ENCODE results near the gene GYS1.
"Not testable (repeated sequence)": the region's sequence is repeated elsewhere in the genome, so short reads cannot be mapped to it uniquely, and the experiment has no call there.

GYS1 gene

DNA sequence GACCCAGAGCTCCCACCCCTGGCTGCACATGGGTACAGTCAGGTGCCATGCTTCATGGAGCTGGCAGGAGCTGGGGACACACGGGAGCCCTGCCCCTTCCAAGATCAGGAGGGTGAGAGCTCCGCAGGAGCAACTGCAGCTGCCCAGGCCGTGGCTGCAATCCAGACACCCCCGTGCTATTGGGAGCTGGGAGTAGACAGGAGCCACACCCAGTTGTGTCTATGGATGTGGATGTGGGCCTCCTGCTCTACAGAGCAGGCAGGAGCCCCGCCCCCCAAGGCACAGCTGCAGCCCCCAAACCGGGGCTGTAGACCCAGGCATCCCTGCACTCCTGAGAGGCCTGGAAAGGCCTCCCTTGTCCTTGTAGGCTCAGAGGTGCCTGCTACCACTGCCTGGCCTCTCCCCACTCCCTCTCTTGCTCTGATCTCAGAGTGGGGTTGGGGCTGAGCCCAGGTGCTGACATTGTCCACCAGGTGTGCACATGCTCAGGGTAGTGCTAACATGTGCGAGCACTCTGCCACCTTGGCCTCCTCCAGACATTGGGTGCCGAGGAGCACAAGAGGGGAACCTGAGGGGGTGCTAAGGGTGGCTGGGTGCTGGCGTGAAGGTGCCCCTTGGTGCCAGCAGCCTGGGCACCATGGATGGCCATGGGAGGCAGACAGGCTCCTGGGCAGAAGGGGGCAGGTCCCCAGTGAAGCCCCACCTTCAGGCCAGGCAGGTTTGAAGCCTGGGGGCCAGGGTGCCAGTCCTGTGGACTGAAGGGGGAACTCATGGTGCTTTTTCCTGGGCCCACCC lies 46.4 kb downstream of the GYS1 start:
- in situ Hi-C loops (cut with MboI; ENCODE audit: low sequenced_read_pairs) = no loop called here

DNA sequence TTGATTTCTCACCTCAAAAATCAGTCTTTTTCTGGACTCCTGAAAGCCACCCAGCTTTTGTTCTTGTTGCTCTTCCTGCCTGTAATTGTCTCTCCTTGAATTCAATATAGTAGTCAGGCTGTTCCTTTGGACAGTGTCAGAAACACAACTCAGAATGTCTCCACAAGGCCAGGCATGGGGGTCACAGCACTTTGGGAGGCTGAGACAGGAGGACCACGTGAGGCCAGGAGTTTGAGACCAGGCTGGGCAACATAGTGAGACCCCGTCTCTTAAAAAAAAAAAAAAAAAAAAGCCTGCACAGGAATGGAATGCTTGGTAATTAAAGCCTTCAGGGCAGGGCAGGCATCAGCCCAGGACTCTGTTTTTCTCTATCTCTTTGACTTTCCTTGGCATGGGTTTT lies 47.3 kb downstream of the GYS1 start:
- in situ Hi-C loops (cut with MboI; ENCODE audit: low sequenced_read_pairs) = no loop called here

DNA sequence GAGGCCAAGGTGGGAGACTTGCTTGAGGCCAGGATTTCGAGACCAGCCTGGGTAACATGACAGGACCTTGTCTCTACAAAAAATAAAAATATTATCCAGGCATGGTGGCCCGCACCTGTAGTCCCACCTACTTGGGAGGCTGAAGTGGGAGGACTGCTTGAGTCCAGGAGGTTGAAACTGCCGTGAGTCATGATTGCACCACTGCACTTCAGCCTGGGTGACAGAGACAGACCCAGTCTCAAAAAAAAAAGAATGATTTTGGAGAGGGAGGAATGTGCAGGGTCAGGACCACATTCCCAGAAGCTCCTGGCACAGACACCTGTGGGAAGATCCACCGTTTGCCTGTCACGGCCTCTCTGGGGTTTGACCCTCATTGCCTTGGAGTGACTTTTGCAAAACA lies 47.7 kb downstream of the GYS1 start:
- in situ Hi-C loops (cut with MboI; ENCODE audit: low sequenced_read_pairs) = no loop called here

DNA sequence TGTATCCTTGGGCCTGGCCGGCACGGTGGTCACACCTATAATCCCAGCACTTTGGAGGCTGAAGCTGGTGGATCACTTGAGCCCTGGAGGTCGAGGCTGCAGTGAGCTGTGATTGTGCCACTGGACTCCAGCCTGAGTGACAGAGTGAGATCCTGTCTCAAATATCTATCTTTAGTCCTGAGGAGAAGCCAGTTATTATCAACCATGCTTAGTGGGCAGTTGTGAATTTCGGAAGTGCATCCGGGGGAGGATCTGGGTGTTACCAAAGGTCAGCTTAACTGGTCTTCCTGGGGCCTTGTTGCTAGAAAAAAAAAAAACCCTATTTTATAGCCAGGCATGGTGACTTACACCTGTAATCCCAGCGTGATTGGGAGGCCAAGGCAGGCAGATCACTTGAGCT lies 50.0 kb downstream of the GYS1 start:
- in situ Hi-C loops (cut with MboI; ENCODE audit: low sequenced_read_pairs) = no loop called here

DNA sequence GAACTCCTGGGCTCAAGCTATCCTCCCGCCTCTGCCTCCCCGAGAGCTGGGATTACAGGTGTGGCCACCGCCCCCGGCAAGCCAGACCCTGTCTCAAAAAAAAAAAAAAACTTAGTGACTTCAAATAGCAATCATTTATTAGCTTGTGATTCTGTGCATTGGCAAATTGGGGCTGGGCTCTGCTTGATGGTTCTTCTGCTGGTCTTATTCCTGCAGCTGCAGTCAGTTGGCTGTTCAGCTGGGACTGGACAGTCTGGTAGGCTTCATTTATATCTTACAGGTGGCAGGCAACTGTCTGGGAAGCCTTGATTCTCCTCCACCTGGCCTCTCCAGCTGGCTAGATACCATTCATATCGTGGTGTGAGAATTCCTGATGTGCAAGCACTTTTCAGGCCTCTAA lies 52.2 kb downstream of the GYS1 start:
- in situ Hi-C loops (cut with MboI; ENCODE audit: low sequenced_read_pairs) = no loop called here

DNA sequence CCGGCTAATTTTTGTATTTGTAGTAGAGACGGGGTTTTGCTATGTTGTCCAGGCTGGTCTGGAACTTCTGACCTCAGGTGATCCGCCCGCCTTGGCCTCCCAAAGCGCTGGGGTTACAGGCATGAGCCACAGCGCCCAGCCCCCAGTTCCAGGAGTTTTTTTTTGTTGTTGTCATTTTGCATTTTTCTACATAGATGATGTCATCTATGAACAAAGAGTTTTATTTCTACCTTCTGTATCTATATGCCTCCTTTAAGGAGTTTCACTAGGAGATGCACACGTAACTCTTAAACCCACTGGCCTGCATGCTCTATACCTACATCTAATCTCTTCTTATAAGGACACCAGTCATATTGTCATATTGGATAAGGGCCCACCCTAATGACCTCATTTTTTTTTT lies 54.9 kb downstream of the GYS1 start:
- in situ Hi-C loops (cut with MboI; ENCODE audit: low sequenced_read_pairs) = no loop called here

DNA sequence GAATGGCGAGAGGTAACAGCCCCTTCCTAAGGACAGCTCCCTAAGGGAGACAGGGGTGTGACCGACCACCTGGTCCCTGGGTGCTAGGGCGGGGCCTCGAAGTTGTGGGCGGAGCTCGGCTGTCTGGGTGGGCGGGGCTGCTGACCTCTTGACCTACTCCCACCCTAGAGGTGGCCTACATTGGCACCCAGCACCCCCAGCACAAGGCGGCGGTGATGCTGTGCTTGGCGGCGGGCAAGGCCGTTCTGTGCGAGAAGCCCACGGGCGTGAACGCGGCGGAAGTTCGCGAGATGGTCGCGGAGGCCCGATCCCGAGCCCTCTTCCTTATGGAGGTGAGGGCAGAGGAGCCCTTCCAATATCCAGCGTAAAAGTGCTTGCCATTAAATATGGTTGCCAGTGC lies 57.2 kb downstream of the GYS1 start:
- in situ Hi-C loops (cut with MboI; ENCODE audit: low sequenced_read_pairs) = no loop called here

DNA sequence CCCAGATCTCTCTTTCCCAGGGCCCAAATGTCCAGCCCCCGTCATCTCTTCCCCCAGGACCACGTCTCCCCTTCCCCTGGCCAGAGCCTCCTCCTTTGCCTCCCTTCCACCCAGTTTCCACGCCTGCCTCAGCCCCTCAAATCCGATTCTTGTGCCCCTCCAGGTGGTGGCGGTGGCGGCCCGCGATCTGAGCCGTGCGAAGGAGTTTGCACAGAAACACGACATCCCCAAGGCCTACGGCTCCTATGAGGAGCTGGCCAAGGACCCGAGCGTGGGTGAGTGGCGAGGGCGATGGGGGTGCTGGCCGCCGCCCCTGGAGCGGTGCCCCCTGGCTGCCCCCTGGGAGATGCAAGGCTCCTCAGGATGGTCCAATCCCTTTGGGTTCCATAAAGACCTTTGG lies 58.3 kb downstream of the GYS1 start:
- in situ Hi-C loops (cut with MboI; ENCODE audit: low sequenced_read_pairs) = no loop called here

DNA sequence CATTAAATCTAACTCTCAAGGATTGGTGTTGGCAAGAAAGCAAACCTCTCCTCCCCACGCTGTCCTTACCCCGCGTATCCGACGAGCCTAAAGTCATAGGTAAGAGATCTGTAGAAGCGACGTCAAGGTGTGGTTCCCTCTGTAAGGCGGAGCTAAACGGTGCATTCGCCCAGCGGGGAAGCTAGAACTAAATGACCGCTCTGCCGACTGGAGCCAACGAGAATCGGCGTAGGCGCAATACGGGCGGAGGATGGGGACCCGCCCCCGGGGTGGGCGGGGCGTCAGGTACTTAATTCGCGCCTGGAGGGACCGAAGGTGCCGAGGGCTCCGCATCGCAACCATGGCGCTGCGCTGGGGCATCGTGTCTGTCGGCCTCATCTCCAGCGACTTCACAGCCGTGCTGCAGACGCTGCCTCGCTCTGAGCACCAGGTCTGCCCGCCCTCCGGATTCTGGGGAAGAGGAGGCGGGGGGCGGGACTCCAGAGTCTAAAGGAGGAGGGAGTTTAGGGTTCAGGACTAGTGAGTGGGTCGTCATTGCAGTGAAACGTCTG lies 59.7 kb downstream of the GYS1 start, which contains the start of gene DHDH:
DHDH (plus strand) TSS at position 318 of the 551 bp plus-strand sequence; CDS start at position 341, 23 bp downstream.
- in situ Hi-C loops (cut with MboI; ENCODE audit: low sequenced_read_pairs) = no loop called here

DNA sequence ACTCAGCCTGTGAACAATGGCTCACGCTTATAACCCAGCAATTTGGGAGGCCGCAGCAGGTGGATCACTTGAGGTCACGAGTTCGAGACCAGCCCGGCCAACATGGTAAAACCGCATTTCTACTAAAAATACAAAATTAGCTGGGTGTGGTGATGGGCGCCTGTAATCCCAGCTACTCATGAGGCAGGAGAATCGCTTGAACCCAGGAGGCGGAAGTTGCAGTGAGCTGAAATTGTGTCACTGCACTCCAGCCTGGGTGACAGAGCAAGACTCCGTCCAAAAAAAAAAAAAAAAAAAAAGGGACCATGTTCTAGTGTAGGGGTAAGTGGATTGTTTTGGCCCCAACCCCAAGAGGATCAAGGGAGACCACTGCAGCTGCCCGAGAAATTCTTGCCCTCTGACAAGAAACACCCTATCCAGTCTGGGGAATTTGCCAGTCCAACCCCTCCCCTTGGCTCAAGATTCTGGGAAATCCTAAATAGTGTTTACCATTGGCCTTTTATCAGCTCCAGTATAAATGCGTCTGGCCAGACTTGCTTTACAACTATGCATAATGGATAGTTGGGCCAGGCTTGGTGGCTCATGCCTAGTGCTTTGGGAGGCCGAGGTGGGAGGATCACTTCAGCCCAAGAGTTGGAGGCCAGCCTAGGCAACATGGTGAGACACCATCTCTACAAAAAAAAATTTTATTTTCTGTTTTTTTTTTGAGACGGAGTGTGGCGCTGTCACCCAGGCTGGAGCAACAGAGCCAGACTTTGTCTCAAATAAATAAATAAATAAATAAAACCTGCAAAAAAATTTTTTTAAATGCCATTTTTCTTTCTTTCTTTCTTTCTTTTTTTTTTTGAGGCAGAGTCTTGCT lies 64.7 kb downstream of the GYS1 start:
- in situ Hi-C loops (cut with MboI; ENCODE audit: low sequenced_read_pairs) = no loop called here

DNA sequence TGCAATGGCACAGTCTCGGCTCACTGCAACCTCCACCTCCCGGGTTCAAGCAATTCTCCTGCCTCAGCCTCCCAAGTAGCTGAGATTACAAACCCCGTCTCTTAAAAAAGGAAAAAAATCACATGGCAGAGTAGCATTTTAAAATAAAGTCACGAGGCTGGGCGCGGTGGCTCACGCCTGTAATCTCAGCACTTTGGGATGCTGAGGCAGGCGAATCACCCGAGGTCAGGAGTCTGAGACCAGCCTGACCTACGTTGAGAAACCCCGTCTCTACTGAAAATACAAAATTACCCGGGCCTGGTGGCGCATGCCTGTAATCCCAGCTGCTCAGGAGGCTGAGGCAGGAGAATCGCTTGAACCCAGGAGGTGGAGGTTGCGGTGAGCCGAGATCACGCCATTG lies 65.4 kb downstream of the GYS1 start:
- in situ Hi-C loops (cut with MboI; ENCODE audit: low sequenced_read_pairs) = not testable (repeated sequence)

DNA sequence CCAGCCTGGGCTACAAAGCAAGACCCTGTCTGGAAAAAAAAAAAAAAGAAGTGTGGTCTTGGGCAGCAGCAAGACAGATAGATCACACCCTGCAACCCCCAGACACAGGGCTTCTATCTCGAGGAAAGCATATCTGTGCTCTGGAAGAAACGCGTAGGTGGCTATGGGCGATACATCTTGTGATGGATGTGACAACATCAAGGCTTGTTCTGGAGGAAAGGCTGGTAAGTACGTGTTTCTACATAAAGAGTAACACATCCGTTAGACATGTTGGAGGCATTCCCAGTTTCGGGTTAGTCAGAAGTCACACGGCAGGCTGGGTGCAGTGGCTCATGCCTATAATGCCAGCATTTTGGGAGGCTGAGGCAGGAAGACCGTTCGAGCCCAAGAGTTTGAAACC lies 66.2 kb downstream of the GYS1 start:
- in situ Hi-C loops (cut with MboI; ENCODE audit: low sequenced_read_pairs) = no loop called here

DNA sequence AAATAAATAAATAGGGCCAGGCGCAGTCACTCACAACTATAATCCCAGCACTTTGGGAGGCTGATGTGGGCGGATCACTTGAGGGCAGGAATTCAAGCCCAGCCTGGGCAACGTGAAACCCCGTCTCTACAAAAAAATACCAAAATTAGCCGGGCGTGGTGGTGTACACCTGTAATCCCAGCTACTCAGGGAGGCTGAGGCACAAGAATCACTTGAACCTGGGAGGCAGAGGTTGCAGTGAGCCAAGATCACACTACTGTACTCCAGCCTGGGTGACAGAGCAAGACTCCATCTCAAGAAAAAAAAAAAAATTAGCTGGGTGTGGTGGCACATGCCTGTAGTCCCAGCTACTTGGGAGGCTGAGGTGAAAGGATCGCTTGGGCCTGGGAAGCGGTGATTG lies 67.2 kb downstream of the GYS1 start:
- in situ Hi-C loops (cut with MboI; ENCODE audit: low sequenced_read_pairs) = not testable (repeated sequence)

DNA sequence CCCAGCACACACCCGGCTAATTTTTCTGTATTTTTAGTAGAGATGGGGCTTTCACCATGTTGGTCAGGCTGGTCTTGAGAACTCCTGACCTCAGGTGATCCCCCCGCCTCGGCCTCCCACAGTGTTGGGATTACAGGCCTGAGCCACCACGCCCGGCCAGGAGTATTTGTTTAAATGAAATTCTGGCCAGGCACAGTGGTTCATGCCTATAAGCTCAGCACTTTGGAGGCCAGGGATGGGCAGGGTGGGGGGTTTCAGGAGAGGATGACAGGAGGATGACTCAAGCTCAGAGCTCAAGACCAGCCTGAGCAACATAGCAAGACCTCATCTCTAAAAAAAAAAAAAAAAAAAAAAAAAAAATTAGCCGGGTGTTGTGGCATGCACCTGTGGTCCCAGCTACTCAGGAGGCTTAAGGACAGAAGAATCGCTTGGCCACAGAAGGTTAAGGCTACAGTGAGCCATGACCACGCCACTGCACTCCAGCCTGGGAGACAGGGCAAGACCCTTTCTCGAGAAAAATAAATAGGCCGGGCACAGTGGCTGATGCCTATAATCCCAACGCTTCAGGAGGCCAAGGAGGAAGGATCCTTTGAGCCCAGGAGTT lies 67.8 kb downstream of the GYS1 start:
- in situ Hi-C loops (cut with MboI; ENCODE audit: low sequenced_read_pairs) = no loop called here

DNA sequence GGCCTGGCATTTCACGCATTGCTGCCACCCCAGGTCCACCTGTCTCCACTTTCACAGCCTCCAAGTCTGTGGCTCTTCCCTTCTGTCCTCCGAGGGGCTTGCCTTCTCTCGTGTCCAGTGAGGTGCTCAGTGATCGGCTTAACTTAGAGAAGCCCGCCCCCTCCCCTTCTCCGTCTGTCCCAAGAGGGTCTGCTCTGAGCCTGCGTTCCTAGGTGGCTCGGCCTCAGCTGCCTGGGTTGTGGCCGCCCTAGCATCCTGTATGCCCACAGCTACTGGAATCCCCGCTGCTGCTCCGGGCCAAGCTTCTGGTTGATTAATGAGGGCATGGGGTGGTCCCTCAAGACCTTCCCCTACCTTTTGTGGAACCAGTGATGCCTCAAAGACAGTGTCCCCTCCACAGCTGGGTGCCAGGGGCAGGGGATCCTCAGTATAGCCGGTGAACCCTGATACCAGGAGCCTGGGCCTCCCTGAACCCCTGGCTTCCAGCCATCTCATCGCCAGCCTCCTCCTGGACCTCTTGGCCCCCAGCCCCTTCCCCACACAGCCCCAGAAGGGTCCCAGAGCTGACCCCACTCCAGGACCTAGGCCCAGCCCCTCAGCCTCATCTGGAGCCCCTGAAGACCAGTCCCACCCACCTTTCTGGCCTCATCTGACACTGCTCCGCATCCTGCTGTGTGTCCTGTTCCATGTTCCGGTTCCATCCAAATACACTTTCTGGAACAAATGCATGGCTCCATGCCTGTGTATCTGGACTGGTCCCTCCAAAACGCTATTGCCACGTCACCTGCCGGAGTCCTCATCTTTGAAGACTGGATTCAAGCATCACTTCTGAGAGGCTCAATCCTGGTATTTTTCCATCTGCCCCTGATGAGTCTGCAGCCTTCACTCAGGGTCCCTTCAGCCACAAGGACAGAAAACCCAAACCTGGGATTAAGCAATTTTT lies 70.3 kb downstream of the GYS1 start:
- in situ Hi-C loops (cut with MboI; ENCODE audit: low sequenced_read_pairs) = no loop called here

DNA sequence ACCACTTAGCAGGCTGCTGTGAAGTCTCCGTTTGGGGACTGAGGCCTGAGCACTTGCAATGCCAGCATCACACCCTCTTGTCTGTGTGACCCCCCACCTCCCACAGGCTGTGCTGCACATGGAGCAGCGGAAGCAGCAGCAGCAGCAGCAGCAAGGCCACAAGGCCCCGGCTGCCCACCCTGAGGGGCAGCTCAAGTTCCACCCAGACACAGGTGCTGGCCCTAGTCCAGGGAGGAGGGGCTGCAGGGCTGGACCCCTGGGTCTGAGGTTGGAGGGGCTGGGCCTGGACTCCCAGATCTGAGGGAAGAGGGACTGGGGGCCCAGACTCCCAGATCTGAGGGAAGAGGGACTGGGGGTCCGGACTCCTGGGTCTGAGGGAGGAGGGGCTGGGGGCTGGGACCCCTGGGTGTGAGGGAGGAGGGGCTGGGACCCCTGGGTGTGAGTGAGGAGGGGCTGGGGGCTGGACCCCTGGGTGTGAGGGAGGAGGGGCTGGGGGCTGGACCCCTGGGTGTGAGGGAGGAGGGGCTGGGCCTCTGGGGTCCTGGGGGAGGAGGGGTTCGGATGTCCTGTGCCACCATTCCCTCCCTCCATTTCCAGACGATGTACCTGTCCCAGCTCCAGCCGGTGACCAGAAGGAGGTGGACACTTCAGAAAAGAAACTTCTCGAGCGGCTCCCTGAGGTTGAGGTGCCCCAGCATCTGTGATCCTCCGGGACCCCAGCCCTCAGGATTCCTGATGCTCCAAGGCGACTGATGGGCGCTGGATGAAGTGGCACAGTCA lies 71.2 kb downstream of the GYS1 start:
- in situ Hi-C loops (cut with MboI; ENCODE audit: low sequenced_read_pairs) = no loop called here

DNA sequence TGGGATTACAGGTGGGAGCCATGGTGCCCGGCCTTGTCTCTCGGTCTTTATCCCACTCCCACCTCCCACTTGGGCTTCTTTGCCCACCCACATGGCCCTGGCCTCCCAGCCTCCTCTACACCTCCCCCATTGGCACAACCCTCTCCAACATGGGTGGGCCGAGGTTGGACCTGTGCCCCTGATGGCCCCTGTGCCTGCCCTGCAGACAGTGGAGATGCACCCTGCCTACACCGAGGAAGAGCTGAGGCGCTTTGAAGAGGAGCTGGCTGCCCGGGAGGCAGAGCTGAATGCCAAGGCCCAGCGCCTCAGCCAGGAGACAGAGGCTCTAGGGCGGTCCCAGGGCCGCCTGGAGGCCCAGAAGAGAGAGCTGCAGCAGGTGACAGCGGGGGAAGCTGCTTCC lies 72.2 kb downstream of the GYS1 start:
- in situ Hi-C loops (cut with MboI; ENCODE audit: low sequenced_read_pairs) = no loop called here

DNA sequence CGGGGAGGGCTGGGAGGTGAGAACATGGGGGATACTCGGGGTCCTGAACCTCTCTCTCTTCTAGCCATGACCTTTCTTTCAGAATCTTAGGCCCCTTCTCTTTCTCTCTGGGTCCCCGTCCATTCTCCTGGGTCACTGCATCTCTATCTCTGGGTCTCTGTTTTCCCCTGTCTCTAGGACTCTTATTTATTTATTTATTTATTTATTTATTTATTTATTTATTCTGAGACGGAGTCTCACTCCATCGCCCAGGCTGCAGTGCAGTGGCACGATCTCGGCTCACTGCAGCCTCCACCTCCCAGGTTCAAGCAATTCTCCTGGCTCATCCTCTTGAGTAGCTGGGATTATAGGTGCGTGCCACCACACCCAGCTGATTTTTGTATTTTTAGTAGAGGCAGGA lies 73.8 kb downstream of the GYS1 start:
- in situ Hi-C loops (cut with MboI; ENCODE audit: low sequenced_read_pairs) = not testable (repeated sequence)

DNA sequence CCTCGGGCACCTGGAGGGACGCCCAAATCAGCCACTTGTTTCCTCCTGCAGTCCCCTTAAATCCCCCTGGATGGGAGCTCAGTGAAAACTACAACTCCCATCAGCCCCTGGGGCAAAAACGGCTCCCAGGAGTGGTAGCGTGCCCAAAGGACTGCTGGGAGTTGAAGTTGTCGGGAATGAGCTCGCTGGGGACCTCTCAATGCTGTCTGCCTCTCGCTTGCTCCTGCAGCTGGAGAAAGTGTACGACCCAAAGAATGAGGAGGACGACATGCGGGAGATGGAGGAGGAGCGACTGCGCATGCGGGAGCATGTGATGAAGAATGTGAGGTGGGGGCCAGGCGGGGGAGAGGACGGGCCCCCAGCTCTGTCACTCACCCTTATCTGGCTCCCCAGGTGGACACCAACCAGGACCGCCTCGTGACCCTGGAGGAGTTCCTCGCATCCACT lies 74.3 kb downstream of the GYS1 start:
- in situ Hi-C loops (cut with MboI; ENCODE audit: low sequenced_read_pairs) = no loop called here

Measured in HL-60/S4 (cell line).